A375 (cell line): ENCODE measurements around the gene SPRR2G. TPM values are rescaled to one million over a fixed set of nuclear protein-coding genes. Genes with fewer than 3 reads are reported as not detected.

Experiments used
- small RNA-seq: library from RNA; depleted of rRNA; stranded (forward); fragments of <200 nt; gene quantifications from one replicate; pipeline ENCODE3, GENCODE V24; 2014
- total RNA-seq: library from RNA; depleted of rRNA; stranded (reverse); fragments of >200 nt; shearing (Covaris generic); gene quantifications from 2 replicates; pipeline ENCODE4 v1.2.3, GENCODE V29; 2014; rRNA removed

The SPRR2G gene
- total RNA-seq, result not detected in 2 replicates

DNA sequence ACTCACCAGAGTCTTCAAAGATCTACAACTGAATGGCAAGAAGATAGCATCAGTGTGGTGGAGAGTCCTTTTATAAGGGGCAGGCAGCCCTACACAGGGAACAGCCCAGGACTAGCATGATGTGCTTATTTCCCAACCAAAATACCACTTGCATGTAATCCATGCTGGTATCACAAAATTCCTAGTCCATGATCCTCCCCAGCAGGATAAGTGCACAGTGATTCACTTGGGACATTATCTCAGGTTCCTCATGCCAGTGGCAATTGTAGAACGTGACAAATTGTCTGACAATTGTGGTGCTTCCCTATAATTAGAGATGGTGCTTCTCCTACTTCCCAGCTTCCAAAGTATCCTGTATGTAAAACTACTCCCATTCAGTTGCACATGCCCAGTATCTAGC, at the start of gene SPRR2G:
TSS of gene SPRR2G (minus strand) at position 45 of the 400 bp plus-strand sequence. CDS start 780 bp downstream, outside the sequence.

DNA sequence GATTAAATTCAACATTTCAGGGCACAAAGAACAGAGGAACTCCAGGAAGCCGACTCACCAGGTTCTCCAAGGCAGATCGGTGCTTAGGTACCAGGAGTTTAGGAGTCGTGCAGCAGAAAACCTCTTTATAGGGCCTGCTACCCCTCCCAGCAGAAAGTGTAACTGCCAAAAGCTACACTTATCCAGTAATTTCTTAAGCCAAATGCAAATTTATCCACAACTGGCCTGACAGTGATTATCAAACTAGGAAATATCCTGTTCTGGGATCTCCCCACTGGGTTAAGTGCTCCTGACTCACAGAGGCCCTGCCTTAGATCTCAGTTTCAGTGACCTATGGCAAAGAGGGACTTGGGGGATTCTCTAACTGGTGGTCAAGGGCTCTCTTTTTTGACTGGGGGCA, 37.3 kb downstream of the SPRR2G start, which contains the start of gene SPRR2F:
TSS of gene SPRR2F (minus strand) at position 101 of the 400 bp plus-strand sequence. CDS start 783 bp downstream, outside the sequence.

Small RNA genes within 50 kb of the gene (small RNA-seq; reads per million reads assigned to genes)
- not detected for gene SPRR2C

Other genes with a start within 250 kb of the SPRR2G start
- 0.08 TPM in 1 of 2 replicates, not detected in the other for gene IVL, start 242.3 kb downstream of the SPRR2G start, total RNA-seq
- gene SPRR5, start 203.7 kb downstream of the SPRR2G start, total RNA-seq, result not detected in 2 replicates
- not detected in 2 replicates for gene SPRR4, start 180.2 kb downstream of the SPRR2G start, total RNA-seq
- gene SPRR1A, start 166.8 kb downstream of the SPRR2G start, total RNA-seq, result not detected in 2 replicates
- not detected in 2 replicates for gene SPRR3, start 149.1 kb downstream of the SPRR2G start, total RNA-seq
- not detected in 2 replicates for gene SPRR1B, start 119.7 kb downstream of the SPRR2G start, total RNA-seq
- 0.40 and 1.4 TPM in 2 replicates for gene SPRR2D, start 109.8 kb downstream of the SPRR2G start, total RNA-seq
- gene SPRR2A, start 93.4 kb downstream of the SPRR2G start, total RNA-seq, result not detected in 2 replicates
- gene SPRR2B, start 79.3 kb downstream of the SPRR2G start, total RNA-seq, result not detected in 2 replicates
- gene SPRR2E, start 56.4 kb downstream of the SPRR2G start, total RNA-seq, result not detected in 2 replicates
- not detected in 2 replicates for gene SPRR2F, start 37.4 kb downstream of the SPRR2G start, total RNA-seq
- gene LELP1, start 52.5 kb upstream of the SPRR2G start, total RNA-seq, result not detected in 2 replicates
- gene PRR9, start 66.7 kb upstream of the SPRR2G start, total RNA-seq, result not detected in 2 replicates
- not detected in 2 replicates for gene LORICRIN, start 108.8 kb upstream of the SPRR2G start, total RNA-seq
- gene PGLYRP3, start 162.1 kb upstream of the SPRR2G start, total RNA-seq, result not detected in 2 replicates
- not detected in 2 replicates for gene PGLYRP4, start 198.0 kb upstream of the SPRR2G start, total RNA-seq
- gene S100A9, start 207.0 kb upstream of the SPRR2G start, total RNA-seq, result not detected in 2 replicates
- not detected in 2 replicates for gene S100A12, start 224.7 kb upstream of the SPRR2G start, total RNA-seq
- not detected in 2 replicates for gene S100A8, start 240.2 kb upstream of the SPRR2G start, total RNA-seq